Measurements from ENCODE around the gene ISCA1. TPM values are rescaled to one million over a fixed set of nuclear protein-coding genes. Genes with fewer than 3 reads are reported as not detected.

The ISCA1 gene
- total RNA-seq, 1 donor from 2014 or later: 26.4 TPM

DNA sequence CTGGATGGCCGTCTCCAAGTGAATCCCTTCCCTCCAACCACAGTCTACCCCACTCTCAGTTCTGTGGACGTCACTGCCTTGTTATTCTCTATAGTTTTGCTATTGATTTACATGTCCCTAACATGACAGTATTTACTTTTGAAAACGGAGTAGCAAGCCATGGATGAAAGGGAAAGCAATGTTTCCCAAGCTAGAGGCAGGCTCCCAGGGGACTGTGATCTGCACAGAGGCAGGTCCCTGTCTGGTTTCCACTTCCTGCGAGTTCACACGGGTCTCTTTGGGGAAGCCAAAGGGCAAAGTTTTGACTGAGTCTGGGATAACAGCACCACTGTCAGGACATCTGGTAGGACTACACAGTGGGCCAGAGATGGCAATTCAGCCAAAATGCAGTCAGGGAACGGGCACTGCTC lies 35.6 kb downstream of the ISCA1 start:
- no peaks in the 10 kb centered on the region for H3K36me3 ChIP-seq (ENCODE audit: control insufficient read depth, insufficient read depth, low read length)
- no peaks in the 10 kb centered on the region for H3K27me3 ChIP-seq (ENCODE audit: control insufficient read depth, insufficient read depth, low read length)
- DNase-seq (ENCODE audit: low read depth): no peak
- TF ChIP-seq, protein P1, sequence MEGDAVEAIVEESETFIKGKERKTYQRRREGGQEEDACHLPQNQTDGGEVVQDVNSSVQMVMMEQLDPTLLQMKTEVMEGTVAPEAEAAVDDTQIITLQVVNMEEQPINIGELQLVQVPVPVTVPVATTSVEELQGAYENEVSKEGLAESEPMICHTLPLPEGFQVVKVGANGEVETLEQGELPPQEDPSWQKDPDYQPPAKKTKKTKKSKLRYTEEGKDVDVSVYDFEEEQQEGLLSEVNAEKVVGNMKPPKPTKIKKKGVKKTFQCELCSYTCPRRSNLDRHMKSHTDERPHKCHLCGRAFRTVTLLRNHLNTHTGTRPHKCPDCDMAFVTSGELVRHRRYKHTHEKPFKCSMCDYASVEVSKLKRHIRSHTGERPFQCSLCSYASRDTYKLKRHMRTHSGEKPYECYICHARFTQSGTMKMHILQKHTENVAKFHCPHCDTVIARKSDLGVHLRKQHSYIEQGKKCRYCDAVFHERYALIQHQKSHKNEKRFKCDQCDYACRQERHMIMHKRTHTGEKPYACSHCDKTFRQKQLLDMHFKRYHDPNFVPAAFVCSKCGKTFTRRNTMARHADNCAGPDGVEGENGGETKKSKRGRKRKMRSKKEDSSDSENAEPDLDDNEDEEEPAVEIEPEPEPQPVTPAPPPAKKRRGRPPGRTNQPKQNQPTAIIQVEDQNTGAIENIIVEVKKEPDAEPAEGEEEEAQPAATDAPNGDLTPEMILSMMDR (IDR thresholded peaks at IDR 0.05; ENCODE audit: insufficient read depth, low read length, poor library complexity, severe bottlenecking): no peak
- H3K4me3 ChIP-seq (ENCODE audit: low read depth, low read length): no peak overlapping the region

DNA sequence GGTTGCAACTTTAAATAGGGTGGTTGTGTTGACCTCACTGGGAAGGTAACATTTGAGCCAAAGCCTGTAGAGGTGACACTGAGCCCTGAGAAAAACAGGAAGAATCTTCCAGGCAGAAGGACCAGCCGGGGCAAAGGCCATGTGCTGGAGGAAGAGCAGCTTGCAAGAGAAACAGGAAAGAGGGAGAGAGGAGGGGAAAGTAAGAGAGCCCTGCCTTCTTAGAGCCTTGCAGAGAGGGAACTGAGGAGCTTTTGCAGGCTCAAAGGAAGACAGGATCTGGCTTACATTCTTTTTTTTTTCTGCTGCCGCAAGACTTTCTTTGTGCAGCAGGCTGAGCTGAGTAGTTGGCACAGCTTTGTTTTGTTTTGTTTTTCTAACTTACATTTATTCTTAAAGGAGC lies 40.3 kb downstream of the ISCA1 start:
- TF ChIP-seq, protein P1 (IDR thresholded peaks at IDR 0.05; ENCODE audit: insufficient read depth, low read length, poor library complexity, severe bottlenecking): no peak
- Histone ChIP-seq H3K27me3 (ENCODE audit: control insufficient read depth, insufficient read depth, low read length) (no peaks in the 10 kb centered on the region), H3K36me3 (ENCODE audit: control insufficient read depth, insufficient read depth, low read length) (no peaks in the 10 kb centered on the region), H3K4me3 (ENCODE audit: low read depth, low read length) (no peak overlapping the region)
- no peak for DNase-seq (ENCODE audit: low read depth)

GRCh38 chr9:86241216-86241615 lies 41.1 kb downstream of the ISCA1 start:
- no peak for DNase-seq (ENCODE audit: low read depth)
- no peaks in the 10 kb centered on the region for H3K27me3 ChIP-seq (ENCODE audit: control insufficient read depth, insufficient read depth, low read length)
- TF ChIP-seq, protein P1 (IDR thresholded peaks at IDR 0.05; ENCODE audit: insufficient read depth, low read length, poor library complexity, severe bottlenecking): no peak
- H3K4me3 ChIP-seq (ENCODE audit: low read depth, low read length): no peak overlapping the region
- no peaks in the 10 kb centered on the region for H3K36me3 ChIP-seq (ENCODE audit: control insufficient read depth, insufficient read depth, low read length)

DNA sequence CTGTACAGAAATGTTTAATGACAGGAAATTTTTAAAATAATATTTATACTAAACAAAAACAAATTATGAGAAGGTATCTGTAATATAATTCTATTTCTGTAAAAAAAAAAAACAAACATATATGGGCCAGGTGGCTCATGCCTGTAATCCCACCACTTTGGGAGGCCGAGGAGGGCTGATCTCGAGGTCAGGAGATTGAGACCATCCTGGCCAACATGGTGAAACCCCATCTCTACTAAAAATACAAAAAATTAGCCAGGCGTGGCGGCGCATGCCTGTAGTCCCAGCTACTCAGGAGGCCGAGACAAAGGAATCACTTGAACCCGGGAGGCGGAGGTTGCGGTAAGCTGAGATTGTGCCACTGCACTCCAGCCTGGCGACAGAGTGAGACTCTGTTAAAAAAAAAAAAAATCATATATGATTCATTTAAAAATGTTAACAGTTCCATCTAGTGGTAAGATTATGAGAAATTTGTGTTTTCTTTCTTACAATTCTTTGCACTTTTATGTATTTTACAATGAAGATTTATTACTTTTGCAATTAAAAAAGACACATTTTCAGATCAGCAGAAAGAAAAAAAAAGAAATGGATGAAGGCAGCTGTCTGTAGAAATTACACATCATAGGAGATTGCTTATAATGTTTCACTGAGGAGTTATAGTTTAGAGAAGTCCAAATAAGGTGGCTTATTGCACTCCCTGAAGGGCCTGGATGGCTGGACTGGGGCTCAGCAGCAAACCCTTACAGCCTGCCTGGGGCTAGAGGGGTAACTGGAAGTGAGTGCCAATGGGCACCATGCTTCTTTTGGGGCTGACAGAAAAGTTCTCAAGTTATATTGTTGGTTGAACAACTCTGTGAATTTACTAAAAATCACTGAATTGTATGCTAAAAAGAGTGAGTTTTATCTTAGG lies 43.2 kb downstream of the ISCA1 start:
- no peak for DNase-seq (ENCODE audit: low read depth)
- TF ChIP-seq, protein P1 (IDR thresholded peaks at IDR 0.05; ENCODE audit: insufficient read depth, low read length, poor library complexity, severe bottlenecking): no peak
- H3K4me3 ChIP-seq (ENCODE audit: low read depth, low read length): no peak overlapping the region
- no peaks in the 10 kb centered on the region for H3K36me3 ChIP-seq (ENCODE audit: control insufficient read depth, insufficient read depth, low read length)
- H3K27me3 ChIP-seq (ENCODE audit: control insufficient read depth, insufficient read depth, low read length): no peaks in the 10 kb centered on the region

- H3K4me3 ChIP-seq (ENCODE audit: low read depth, low read length): no peak overlapping the region
- TF ChIP-seq, protein P1 (IDR thresholded peaks at IDR 0.05; ENCODE audit: insufficient read depth, low read length, poor library complexity, severe bottlenecking): no peak
- H3K36me3 ChIP-seq (ENCODE audit: control insufficient read depth, insufficient read depth, low read length): no peaks in the 10 kb centered on the region
- no peaks in the 10 kb centered on the region for H3K27me3 ChIP-seq (ENCODE audit: control insufficient read depth, insufficient read depth, low read length)
- DNase-seq (ENCODE audit: low read depth): no peak
These were observed 51.5 kb downstream of the ISCA1 start for GRCh38 chr9:86230858-86231257.
